GM10266 (cell line): ENCODE data around the gene PTGIR.
A peak's percentile ranks its signal among the peaks of the same experiment; 100 is the strongest.

ENCODE experiments used
- DNase-seq: peaks from one replicate; pipeline ENCODE4 v3.0.0; 2012; ENCODE audit errors: extremely low spot score
- TF ChIP-seq, protein P1 (sequence below): IDR thresholded peaks from 2 replicates; pipeline ENCODE4 v1.5.1; 2012; ENCODE audit warnings: mild to moderate bottlenecking, low read depth; ENCODE audit not compliant: control insufficient read depth, insufficient read depth; ENCODE audit errors: missing control alignments

Gene PTGIR

GRCh38 chr19:46586294-46586693, 38.6 kb downstream of the PTGIR start:
- TF ChIP-seq, protein P1, sequence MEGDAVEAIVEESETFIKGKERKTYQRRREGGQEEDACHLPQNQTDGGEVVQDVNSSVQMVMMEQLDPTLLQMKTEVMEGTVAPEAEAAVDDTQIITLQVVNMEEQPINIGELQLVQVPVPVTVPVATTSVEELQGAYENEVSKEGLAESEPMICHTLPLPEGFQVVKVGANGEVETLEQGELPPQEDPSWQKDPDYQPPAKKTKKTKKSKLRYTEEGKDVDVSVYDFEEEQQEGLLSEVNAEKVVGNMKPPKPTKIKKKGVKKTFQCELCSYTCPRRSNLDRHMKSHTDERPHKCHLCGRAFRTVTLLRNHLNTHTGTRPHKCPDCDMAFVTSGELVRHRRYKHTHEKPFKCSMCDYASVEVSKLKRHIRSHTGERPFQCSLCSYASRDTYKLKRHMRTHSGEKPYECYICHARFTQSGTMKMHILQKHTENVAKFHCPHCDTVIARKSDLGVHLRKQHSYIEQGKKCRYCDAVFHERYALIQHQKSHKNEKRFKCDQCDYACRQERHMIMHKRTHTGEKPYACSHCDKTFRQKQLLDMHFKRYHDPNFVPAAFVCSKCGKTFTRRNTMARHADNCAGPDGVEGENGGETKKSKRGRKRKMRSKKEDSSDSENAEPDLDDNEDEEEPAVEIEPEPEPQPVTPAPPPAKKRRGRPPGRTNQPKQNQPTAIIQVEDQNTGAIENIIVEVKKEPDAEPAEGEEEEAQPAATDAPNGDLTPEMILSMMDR = no peak
- DNase-seq = no peak

- no peak for DNase-seq
- TF ChIP-seq, protein P1 = no peak
Observed at GRCh38 chr19:46585539-46585938, 39.4 kb downstream of the PTGIR start.

- no peak for DNase-seq
- TF ChIP-seq, protein P1 = no peak
Observed at GRCh38 chr19:46580247-46580646, 44.6 kb downstream of the PTGIR start.

DNA sequence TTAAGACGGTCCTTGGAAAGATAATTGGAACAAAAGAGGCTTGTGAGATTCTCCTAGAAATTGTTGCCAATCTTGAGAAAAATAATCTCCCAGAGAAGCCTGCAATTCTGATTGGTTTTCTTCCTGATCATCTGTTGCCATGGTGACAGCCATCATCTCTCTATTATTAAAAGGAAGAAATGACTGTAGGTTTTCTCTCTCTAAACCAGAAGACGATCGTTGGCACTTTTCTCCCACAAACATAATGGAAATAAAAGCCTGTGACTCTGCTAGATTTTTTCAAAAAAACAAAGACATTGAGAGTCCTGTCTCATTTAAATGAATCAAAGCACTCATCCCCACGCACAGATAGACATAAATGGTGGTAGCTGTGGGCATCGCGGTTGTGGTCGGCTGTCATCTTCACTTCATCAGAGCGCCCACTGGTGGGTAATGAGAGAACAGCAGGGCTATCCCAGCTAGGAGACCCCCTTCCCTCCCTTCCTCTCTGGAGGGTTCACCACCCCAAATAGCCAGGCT, 45.5 kb downstream of the PTGIR start:
- peak; percentile 33 for DNase-seq
- TF ChIP-seq, protein P1 = peak; percentile 48

DNA sequence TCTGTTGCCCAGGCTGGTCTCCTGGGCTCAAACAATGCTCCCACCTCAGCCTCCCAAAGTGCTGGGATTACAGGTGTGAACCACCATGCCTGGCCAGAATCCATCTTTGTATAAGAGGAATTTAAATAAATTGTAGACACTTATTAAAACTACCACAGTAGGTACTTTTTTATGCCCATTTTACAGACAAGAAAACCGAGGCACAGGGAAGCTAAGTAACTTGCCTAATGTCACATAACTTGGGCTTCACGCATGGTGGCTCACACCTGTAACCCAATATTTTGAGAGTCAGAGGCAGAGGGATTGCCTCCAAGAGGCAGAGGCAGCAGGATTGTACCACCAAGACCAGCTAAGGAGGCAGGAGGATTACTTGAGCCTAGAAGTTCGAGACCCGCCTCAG, 46.4 kb downstream of the PTGIR start:
- TF ChIP-seq, protein P1 = no peak
- DNase-seq = no peak

- DNase-seq = no peak
- TF ChIP-seq, protein P1 = no peak
Observed at GRCh38 chr19:46574533-46574932, 50.4 kb downstream of the PTGIR start.

DNA sequence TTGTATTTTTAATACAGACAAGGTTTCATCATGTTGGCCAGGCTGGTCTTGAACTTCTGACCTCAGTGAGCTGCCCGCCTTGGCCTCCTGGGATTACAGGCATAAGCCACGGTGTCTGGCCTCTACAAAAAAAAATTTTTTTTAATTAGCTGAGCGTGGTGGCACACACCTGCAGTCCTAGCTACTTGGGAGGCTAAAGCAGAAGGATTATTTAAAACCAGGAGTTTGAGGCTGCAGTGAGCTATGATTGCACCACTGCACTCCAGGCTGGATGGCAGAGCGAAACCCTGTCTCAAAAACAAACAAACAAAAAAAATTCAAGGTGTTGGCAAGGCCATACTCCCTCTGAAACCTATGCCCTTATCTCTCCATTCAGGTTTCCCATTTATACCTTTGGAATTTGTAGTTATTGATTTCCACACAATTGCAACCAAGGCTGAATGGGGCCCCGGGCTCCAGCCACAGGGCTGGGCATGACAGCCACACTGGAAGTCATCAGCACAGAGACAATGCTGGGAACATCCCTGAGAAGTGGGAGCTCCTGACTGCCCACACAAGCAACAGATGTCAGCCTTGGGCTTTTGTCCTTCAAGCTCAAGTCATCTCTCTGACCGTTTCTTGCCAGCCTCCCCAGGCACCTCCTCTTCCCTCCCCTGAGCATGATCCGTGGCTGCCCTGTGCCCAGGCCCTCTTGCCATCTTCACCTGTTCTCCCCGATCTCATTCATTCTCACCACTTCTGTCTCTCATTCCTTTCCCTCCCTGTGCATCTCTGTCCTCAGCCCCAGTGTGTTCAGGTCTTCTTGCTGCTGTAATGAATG, 51.0 kb downstream of the PTGIR start:
- TF ChIP-seq, protein P1 = no peak
- no peak for DNase-seq
